Spleen (tissue), 7 donors: ENCODE measurements around the gene HCN3.

Experiments used
- POLR2A ChIP-seq, 3 donors: fragments of 450-650 bp; IDR thresholded peaks; one replicate each; pipeline ENCODE4 v1.5.1; 2017; ENCODE audit warnings: antibody characterized with exemption in 3 of 3, mild to moderate bottlenecking in 1 of 3
- TF ChIP-seq, protein P1 (sequence below), 11 experiments: fragments of 200-600 bp in 7 of 11; fragments of 450-650 bp in 4 of 11; sonication (generic) in 4 of 11; IDR thresholded peaks in 8 of 11; conservative IDR thresholded peaks in 3 of 11; 1 replicate in 7 of 11; 2 replicates in 4 of 11; pipeline versions ENCODE4 v1.4.0 to v1.8.0; 2016 to 2021; ENCODE audit warnings: antibody characterized with exemption in 11 of 11, inconsistent platforms in 4 of 11, mild to moderate bottlenecking in 1 of 11
- donor health status: DM: no; HTN: no; CAD: no; lungs with moderate emphysema.
- donor health status: DM: no; HTN: no; CAD: no.
- donor health status: DM: no; HTN: no; CAD: no.

DNA sequence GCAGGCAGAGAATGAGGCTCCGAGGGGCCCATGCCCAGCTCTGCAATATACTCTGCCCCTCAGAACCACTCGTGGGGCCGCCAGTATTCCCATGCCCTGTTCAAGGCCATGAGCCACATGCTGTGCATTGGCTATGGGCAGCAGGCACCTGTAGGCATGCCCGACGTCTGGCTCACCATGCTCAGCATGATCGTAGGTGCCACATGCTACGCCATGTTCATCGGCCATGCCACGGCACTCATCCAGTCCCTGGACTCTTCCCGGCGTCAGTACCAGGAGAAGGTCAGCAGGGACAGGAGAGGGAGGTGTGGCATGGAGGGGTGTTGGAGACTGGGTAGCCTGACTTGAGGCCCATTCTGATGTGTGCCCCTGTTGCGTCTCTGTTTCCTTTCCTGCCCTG lies 7.2 kb downstream of the HCN3 start:
- TF ChIP-seq, protein P1, sequence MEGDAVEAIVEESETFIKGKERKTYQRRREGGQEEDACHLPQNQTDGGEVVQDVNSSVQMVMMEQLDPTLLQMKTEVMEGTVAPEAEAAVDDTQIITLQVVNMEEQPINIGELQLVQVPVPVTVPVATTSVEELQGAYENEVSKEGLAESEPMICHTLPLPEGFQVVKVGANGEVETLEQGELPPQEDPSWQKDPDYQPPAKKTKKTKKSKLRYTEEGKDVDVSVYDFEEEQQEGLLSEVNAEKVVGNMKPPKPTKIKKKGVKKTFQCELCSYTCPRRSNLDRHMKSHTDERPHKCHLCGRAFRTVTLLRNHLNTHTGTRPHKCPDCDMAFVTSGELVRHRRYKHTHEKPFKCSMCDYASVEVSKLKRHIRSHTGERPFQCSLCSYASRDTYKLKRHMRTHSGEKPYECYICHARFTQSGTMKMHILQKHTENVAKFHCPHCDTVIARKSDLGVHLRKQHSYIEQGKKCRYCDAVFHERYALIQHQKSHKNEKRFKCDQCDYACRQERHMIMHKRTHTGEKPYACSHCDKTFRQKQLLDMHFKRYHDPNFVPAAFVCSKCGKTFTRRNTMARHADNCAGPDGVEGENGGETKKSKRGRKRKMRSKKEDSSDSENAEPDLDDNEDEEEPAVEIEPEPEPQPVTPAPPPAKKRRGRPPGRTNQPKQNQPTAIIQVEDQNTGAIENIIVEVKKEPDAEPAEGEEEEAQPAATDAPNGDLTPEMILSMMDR (IDR thresholded peaks at IDR 0.05 in 8 of 11, conservative IDR thresholded peaks at IDR 0.05 in 3 of 11) = no peak
- TF ChIP-seq POLR2A (IDR thresholded peaks at IDR 0.05) = no peak
